SIG-M5 treated with dmso at 0.1 percent for 504 hours (cell line): ENCODE measurements around the gene NKPD1.
A peak's percentile ranks its signal among the peaks of the same experiment; 100 is the strongest.

ENCODE experiments used
- DNase-seq: peaks from one replicate; lab custom pipeline; 2025; ENCODE audit not compliant: unreplicated experiment; lab: John Stamatoyannopoulos, UW

Gene NKPD1

GRCh38 chr19:45175515-45176345 is 14.9 kb upstream of the NKPD1 start:
- peak; percentile 31 for DNase-seq

DNA sequence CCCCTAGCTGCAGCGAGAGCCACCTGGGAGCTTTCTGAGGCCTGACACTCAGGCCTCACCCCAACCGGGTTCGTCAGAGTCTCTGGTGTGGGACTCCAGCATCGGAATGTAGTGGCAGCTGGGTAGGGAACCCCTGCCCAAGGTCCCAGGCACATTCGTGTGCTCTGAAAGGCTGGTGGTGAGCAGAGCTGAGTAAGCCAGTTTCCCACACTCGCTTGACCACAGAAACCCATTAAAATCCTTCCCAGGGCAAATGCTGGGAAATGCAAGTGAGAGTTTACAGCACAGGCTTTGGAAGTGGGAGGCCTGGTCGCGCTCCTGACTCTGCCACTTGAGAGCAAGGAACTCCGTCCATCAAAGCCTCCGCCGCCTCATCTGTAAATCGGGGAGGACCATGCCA is 13.0 kb upstream of the NKPD1 start:
- DNase-seq: no peak

- DNase-seq: no peak
These were observed 11.9 kb upstream of the NKPD1 start for GRCh38 chr19:45172611-45173208.

- DNase-seq: no peak
These were observed 11.4 kb upstream of the NKPD1 start for GRCh38 chr19:45172173-45172572.

DNA sequence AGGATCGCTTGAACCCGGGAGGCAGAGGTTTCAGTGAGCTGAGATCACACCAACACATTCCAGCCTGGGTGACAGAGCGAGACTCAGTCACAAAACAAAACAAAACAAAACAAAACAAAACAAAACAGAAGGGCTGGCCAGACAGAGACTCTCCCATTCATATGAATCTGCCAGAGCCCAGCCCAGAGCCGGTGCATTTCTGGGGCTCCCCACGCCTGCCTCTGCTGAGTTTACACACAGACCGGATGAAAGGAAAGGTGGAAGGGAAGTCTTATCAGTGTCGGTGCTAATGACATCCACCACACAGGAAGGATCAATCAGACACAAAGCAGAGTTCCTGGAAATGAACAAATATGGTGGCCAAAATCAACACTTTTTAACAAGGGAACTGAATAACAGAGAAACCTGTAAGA is 10.4 kb upstream of the NKPD1 start:
- DNase-seq: no peak

GRCh38 chr19:45170146-45171106 is 9.6 kb upstream of the NKPD1 start:
- DNase-seq: no peak

DNA sequence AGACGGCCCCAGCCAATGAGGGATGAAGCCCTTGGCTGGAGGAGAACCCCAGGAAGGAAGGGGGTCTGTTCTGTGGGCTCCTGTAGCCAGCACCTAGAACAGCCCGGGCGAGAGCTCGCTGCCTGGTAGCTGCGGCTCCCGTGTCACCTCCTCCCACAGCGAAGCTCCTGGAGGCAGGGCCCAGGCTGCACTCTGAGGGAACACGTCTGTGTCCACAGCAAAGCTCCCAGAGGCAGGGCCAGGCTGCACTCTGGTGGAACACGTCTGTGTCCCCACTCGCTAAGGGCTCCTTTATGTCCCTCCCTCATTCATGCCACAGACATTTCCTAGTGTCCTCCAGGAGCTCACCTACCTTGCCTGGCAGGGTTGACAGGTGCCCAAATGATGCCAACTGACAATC is 8.8 kb upstream of the NKPD1 start:
- no peak for DNase-seq

DNA sequence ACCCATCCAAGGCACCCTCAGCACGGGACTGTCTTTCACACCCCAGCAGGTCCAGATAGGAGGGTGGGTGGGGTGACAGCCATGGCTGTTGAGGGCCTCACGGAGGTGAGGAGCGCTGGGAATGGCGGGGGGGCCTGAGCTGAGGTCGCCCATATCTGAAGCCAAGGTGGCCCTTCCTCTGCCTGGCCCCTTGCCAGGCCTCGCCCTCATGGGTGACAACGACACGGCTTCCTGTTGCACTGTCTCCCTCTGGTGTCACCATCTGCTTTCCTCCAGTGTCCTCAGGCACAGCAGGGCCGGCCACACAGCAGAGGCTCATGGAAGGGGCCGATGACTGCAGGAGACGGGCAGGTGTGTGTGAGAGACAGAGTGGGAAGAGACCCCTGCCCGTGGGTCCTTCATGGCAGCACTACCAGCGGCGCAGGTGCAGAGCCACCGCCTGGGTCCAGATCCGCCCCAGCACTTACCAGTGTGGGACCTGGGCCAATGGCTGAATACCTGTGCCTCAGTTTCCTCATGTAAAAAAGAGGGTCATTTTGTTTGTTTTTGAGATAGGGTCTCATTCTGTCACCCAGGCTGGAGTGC is 8.1 kb upstream of the NKPD1 start:
- DNase-seq: no peak

DNA sequence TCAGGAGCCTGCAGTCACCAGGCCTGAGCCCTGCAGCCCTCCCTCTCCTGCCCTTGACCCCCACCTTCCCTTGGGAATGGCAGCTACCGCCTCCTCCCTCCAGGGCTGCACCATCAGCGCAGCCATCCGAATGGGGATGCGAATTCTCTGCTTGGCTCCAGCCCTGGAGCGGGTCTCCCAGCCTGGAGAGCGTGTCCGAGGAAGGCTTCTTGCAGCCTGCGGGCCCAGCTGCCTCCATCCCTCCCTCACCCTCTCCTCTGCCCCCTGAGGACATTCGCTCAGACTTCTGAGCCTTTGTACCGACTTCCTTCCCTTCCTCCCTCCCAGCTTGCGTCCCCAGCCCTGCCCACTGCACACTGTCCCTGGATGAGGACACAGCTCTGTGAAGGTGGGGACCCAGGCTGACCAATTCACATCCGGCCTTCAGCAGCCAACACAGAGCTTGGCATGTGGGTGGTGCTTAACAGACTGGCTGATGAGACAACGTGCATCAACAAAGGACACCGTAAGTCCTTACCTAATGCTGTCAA is 6.0 kb upstream of the NKPD1 start:
- DNase-seq: no peak

DNA sequence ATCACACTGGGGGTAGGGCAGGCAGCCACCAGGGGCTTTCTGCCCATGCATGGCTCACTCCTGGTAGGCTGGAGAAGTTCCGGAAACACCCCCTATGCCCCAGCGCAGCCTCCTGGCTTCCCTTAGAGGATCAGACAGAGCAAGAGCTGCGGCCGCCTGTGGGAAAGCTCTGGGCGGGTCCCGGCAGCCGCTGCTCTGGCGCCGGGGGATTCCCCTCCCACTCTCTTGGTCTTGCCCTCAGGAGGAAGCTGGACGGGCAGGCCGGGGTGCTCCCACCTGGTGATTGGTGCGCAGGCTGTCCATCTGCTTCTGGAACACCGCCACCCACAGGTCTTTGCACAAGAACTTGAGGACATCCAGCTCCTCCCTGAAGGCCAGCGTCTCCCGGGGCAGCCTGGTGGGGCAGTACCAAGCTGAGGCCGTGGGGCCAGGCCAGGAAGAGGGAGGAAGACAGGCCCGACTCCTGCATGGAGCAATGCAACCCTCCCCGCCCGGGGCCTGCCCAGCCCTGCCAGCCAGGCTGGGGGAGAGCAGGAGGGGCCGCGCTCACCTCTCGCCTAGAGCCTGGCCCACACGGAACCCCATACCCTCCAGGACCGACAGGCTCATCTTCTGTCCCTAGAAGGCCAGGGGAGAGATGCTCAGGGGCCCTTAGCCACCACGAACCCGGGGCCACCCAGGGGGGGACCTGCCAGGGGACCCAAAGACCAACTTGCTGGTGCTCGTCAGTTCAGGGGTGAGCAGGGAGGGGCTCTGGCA is 4.0 kb upstream of the NKPD1 start:
- peak; percentile 34 for DNase-seq

- no peak for DNase-seq
These were observed 3.1 kb upstream of the NKPD1 start for GRCh38 chr19:45163751-45164460.

DNA sequence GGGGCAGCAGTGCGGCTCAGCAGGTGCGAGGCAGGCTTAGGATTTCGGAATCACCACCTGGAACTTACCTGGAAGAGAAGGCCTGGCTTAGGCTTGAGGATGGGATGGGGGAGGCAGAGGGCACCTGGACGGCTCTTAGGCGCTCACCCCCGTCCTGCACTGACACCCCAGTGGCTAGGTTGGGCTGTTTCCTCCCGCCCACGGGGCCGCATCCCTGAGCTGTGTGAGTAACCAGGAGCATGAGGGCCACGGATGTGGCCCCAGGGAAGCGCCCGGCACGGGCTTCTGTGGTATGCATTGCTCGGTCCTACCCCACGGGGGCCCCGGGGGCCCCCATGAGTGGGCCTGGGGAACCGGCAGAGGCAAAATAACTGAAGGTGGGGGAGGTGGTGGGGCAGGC is 2.4 kb upstream of the NKPD1 start:
- no peak for DNase-seq

- DNase-seq: peak; percentile 51
These were observed 1.9 kb upstream of the NKPD1 start for GRCh38 chr19:45162608-45163143.

DNA sequence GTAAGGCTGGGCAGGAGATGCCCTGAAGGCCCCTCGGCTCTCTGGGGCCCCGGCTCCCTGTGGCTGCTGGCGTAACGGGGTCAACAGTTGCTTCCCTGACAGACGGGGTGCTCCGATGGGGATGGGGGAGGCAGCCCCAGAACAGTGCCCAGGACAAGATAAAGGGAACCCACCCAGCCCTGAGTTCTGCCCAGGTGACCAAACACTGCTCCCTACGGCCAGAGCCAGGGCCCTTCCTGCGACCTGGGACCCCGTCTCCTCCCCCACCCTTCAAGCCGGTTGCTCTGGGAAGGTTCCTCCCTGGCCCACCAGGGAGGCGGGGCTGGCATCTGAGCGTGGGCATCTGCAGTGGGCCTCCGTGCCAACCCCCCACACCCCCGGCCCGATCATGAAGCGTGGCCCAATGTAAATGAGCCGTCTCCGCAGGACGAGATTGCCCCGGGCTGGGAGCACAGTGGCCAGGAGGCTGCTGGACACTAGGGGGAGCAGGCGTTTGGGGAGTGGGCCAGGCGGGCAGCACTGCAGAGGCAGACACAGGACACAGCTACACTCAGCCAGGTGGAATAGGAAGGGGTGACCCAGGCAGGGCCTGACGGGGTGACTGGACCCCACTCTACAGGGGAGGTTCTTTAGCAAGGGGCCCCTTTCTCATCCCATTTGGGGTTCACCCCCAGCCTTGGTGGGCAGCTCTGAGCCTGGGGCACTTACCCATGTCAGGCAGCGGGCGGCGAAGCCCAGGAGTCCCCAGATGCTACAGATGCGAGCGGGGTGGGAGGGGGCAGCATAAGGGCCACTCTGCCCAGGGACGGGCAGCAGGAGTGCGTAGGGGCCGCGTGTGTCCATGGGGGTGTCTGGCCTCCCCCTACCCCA is 1.2 kb upstream of the NKPD1 start:
- DNase-seq: no peak

DNA sequence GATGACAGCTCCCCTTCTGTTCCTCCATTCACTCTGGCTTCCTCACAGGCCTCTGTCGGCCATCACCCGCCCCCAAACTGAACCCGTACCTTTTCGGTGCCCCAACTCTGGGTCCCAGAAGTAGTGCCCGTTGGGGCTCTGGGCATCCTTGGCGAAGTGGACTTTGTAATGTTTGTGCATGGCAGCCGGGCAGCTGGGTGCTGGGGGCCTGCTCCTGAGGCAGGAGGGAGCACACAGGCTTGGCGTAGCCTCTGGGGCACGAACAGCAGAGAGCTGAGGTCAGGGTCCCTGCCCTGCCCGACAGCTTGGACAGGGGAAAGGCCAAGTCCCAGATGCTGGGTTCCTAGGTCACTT is 834 bp downstream of the NKPD1 start:
- no peak for DNase-seq

GRCh38 chr19:45159210-45159970 is 1.4 kb downstream of the NKPD1 start:
- DNase-seq: no peak

- DNase-seq: no peak
These were observed 2.1 kb downstream of the NKPD1 start for GRCh38 chr19:45158503-45159209.
